Subcutaneous adipose tissue (tissue), 4 donors: ENCODE data around the gene GOLGA3. TPM values are rescaled to one million over a fixed set of nuclear protein-coding genes. Genes with fewer than 3 reads are reported as not detected.

Source experiments
- CTCF ChIP-seq: fragments of 450-650 bp; IDR thresholded peaks from one replicate; pipeline ENCODE4 v1.5.1; 2016; ENCODE audit warnings: low read depth, mild to moderate bottlenecking, control low read depth, antibody characterized with exemption, moderate library complexity
- total RNA-seq, 4 donors: library from RNA; depleted of rRNA; stranded (reverse); fragments of >200 nt; gene quantifications; one replicate each; pipeline ENCODE4 v1.1.0, GENCODE V29; 2016

Gene GOLGA3
- total RNA-seq, 4 donors from 2014 or later: 45.9 to 86.8 (median 60.4) TPM

- no peak for TF ChIP-seq CTCF
Observed at GRCh38 chr12:132754160-132754932, 74.3 kb downstream of the GOLGA3 start.

DNA sequence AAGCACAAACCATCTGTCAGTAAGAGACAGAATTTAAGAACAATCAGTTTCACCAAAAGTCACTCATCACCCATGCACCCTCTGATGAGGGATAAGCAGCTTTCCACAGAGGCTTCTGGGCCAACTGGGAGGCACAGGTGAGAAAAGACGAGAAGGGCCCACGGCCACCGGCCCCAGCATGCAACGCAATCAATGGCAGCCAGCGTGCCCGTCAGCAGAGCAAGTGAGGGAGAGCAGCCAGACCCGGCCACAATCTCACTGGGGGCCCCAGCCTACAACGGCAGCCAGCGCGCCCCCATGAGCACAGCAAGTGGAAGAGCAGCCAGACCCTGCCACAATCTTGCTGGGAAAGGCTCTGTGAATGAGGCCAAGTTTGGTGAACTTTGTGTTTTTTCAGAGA is 80.3 kb downstream of the GOLGA3 start:
- TF ChIP-seq CTCF: no peak

GRCh38 chr12:132747896-132748295 is 80.8 kb downstream of the GOLGA3 start:
- no peak for TF ChIP-seq CTCF

DNA sequence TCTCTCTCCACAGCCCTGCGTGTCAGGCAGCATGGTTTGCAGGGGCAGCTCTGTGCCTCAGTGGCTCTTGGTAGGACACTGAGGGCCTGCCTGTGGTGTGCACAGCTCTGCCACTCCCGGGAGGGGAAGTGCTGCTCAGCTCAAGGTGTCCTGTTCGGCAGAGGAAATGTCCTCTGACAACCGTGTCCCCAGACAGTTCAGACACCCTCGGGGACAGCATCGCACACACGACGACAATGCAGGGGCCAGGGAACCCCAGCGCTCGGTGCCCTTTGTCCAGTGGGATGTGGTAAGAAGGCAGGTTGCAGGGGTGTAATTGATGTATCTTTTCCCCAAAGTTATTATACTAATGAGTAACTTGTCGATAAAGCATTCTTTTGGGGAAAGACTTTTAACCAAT is 81.3 kb downstream of the GOLGA3 start:
- TF ChIP-seq CTCF: no peak

- no peak for TF ChIP-seq CTCF
Observed at GRCh38 chr12:132746613-132747012, 82.1 kb downstream of the GOLGA3 start.

DNA sequence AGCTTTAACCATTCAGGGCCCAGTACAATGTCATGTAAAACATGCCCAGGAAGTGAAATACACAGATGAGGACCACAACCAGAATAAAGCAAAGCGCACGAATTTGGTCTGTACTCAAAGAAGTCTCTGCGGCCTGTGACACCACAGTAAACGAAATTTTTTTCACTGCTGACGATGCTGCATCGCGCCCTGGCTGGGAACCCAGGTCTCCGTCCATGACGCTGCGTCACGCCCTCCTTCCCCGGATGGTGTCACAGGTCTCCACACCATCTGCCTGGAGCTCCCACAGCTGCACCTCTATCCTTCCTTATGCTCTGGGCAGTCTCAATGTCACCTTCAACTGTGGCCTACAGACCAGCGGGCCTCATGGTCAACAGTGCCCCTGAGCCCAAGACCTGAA is 84.8 kb downstream of the GOLGA3 start:
- no peak for TF ChIP-seq CTCF

DNA sequence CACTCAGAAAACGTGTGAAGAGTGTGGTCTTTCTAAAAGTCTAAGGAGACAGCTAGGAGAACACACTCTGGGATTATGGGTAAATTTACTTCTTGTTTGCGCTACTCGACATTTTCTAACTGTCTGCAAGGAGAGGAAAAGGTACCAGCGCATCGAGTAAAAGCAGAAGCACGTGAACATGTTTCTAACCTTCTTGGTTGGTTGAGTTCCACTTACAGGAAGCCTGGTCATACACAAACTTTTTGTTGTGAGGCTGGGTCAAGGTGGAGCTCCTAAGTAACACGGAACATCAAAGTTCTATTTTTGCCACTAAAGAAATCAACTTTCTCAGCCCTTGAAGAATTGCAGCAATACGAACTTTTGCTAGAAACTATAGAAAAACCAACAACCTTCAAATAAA is 87.0 kb downstream of the GOLGA3 start:
- no peak for TF ChIP-seq CTCF
